GM12891 (cell line): ENCODE measurements around the gene CACHD1.

Experiments
- PAX5 ChIP-seq: IDR thresholded peaks from 2 replicates; pipeline ENCODE4 v1.6.1; 2011; ENCODE audit warnings: low read length, moderate library complexity, mild to moderate bottlenecking; ENCODE audit not compliant: insufficient read depth, severe bottlenecking
- POLR2A ChIP-seq: IDR thresholded peaks from 2 replicates; pipeline ENCODE4 v1.6.1; 2011; ENCODE audit warnings: low read depth, low read length, control low read depth
- POLR2AphosphoS5 ChIP-seq: IDR thresholded peaks from 2 replicates; pipeline ENCODE4 v1.6.1; 2011; ENCODE audit warnings: low read depth, low read length, control low read depth
- POU2F2 ChIP-seq: IDR thresholded peaks from 2 replicates; pipeline ENCODE4 v1.6.1; 2011; ENCODE audit warnings: low read depth, mild to moderate bottlenecking, control low read depth, low read length, moderate library complexity
- TAF1 ChIP-seq: IDR thresholded peaks from 2 replicates; pipeline ENCODE4 v1.6.1; 2011; ENCODE audit warnings: low read depth, low read length, control low read depth

DNA sequence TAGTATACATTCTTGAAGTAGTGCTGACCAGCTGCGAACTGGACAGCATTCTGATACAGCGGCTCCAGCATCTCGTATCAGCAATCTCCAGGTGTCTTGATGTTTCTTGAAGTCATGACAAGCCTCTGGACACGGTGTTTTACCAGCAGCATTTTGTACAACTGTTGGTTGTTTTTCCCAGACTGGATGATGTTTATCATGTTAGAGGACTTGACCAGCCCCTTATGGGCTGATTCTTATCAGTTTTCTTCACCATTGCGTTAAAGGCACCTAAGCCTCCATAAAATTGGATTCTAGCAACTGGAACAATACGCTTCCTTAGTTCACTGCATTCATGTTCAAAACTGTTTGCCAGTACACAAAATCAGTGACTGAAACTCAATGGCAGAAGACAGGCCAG is 29.1 kb downstream of the CACHD1 start:
- TF ChIP-seq POLR2A, result no peak
- TF ChIP-seq POLR2AphosphoS5, result no peak
- TF ChIP-seq TAF1, result no peak
- no peak for TF ChIP-seq PAX5
- TF ChIP-seq POU2F2, result no peak
